ENCODE results near the gene OR51E1.

- TF ChIP-seq CTCF (IDR thresholded peaks at IDR 0.05; ENCODE audit: insufficient read depth, low read length) (no peak), REST (IDR thresholded peaks at IDR 0.05; ENCODE audit: insufficient replicate concordance, low read depth) (no peak), POLR2AphosphoS5 (IDR thresholded peaks at IDR 0.05; ENCODE audit: low read depth) (no peak), GABPA (IDR thresholded peaks at IDR 0.05; ENCODE audit: low read depth) (no peak)
Measured at GRCh38 chr11:4699697-4700435, 56.1 kb downstream of the OR51E1 start.
